Coronary artery (tissue), 2 donors: ENCODE data around the gene MIA.
"Not testable (repeated sequence)": the region's sequence is repeated elsewhere in the genome, so short reads cannot be mapped to it uniquely, and the experiment has no call there.

ENCODE experiments used
- DNase-seq: peaks from one replicate; pipeline ENCODE4 v3.0.0-alpha.2; 2017; ENCODE audit warnings: low spot score
- H3K27ac ChIP-seq, 2 donors: fragments of 200-600 bp; sonication (generic); one replicate each; pipeline ENCODE4 v1.5.1; 2016 to 2019
- H3K4me3 ChIP-seq: fragments of 200-600 bp; sonication (generic); 2 replicates; pipeline ENCODE4 v1.5.1; 2016; ENCODE audit warnings: mild to moderate bottlenecking, moderate library complexity
- CTCF ChIP-seq: fragments of 200-600 bp; sonication (generic); IDR thresholded peaks from one replicate; pipeline ENCODE4 v1.5.1; 2019; ENCODE audit warnings: antibody characterized with exemption

Gene MIA

GRCh38 chr19:40774916-40775631 is at the start of gene MIA:
Gene MIA, plus strand, starts transcription at chr19:40775521. Its CDS starts 22 bp downstream, at chr19:40775543.
- H3K4me3 ChIP-seq = peak within 1 kb of the TSS; percentile 9
- H3K27ac ChIP-seq = peak within 1 kb of the TSS in 1 of 2 donors; percentile 35
- DNase-seq = no peak
- no peak for TF ChIP-seq CTCF

GRCh38 chr19:40726279-40726678 is 49.0 kb upstream of the MIA start:
- DNase-seq = no peak
- no peak overlapping the region for H3K4me3 ChIP-seq
- TF ChIP-seq CTCF = no peak
- H3K27ac ChIP-seq = no peak overlapping the region

- H3K4me3 ChIP-seq, DNase-seq, H3K27ac ChIP-seq: not testable (repeated sequence)
Measured at GRCh38 chr19:40730065-40730464, 45.3 kb upstream of the MIA start.

- DNase-seq, H3K4me3 ChIP-seq, H3K27ac ChIP-seq: not testable (repeated sequence)
Measured at GRCh38 chr19:40732304-40732703, 43.0 kb upstream of the MIA start.

- Histone ChIP-seq H3K4me3 (no peak overlapping the region), H3K27ac (no peak overlapping the region)
- no peak for TF ChIP-seq CTCF
- DNase-seq = no peak
Measured at GRCh38 chr19:40733149-40733548, 42.2 kb upstream of the MIA start.

- Histone ChIP-seq H3K27ac (no peak overlapping the region), H3K4me3 (no peak overlapping the region)
- DNase-seq = no peak
Measured at GRCh38 chr19:40735013-40735771, 40.1 kb upstream of the MIA start.

GRCh38 chr19:40736661-40737060 is 38.7 kb upstream of the MIA start:
- Histone ChIP-seq H3K27ac (peak overlapping the region in 1 of 2 donors; percentile 13), H3K4me3 (no peak overlapping the region)
- no peak for TF ChIP-seq CTCF
- no peak for DNase-seq

More at GRCh38 chr19:40735013-40735771, 40.1 kb upstream of the MIA start:
- TF ChIP-seq CTCF = no peak

- DNase-seq = no peak
- Histone ChIP-seq H3K4me3 (no peak overlapping the region), H3K27ac (peak overlapping the region in 1 of 2 donors; percentile 13)
- no peak for TF ChIP-seq CTCF
Measured at GRCh38 chr19:40737102-40737644, 38.1 kb upstream of the MIA start.
